SJCRH30 (cell line): ENCODE data around the gene PCBP4. TPM values are rescaled to one million over a fixed set of nuclear protein-coding genes. Genes with fewer than 3 reads are reported as not detected.
"Not testable (repeated sequence)": the region's sequence is repeated elsewhere in the genome, so short reads cannot be mapped to it uniquely, and the experiment has no call there.

ENCODE experiments used
- DNase-seq, 2 experiments: peaks; one replicate each; pipeline ENCODE4 v3.0.0-alpha.2; 2015 to 2020
- H3K27ac ChIP-seq: fragments of 250-450 bp; sonication (Bioruptor Pico); 2 replicates; pipeline ENCODE4 v1.5.1; 2020; ENCODE audit warnings: mild to moderate bottlenecking, moderate library complexity
- H3K27me3 ChIP-seq: fragments of 250-450 bp; sonication (Bioruptor Pico); 2 replicates; pipeline ENCODE4 v1.5.1; 2020; ENCODE audit warnings: mild to moderate bottlenecking, moderate library complexity
- H3K36me3 ChIP-seq: fragments of 250-450 bp; sonication (Bioruptor Pico); 2 replicates; pipeline ENCODE4 v1.5.1; 2020; ENCODE audit warnings: mild to moderate bottlenecking, moderate library complexity
- H3K4me1 ChIP-seq: fragments of 250-450 bp; sonication (Bioruptor Pico); 2 replicates; pipeline ENCODE4 v1.5.1; 2020; ENCODE audit warnings: mild to moderate bottlenecking, moderate library complexity
- H3K4me3 ChIP-seq: fragments of 250-450 bp; sonication (Bioruptor Pico); 2 replicates; pipeline ENCODE4 v1.5.1; 2020; ENCODE audit warnings: mild to moderate bottlenecking, moderate library complexity
- H3K9me3 ChIP-seq: fragments of 250-450 bp; sonication (Bioruptor Pico); replicated peaks from 2 replicates; pipeline ENCODE4 v1.5.1; 2020; ENCODE audit warnings: mild to moderate bottlenecking, moderate library complexity
- total RNA-seq: library from RNA; depleted of rRNA; stranded (reverse); fragments of >200 nt; shearing (Covaris generic); gene quantifications from 2 replicates; pipeline ENCODE4 v1.2.3, GENCODE V29; 2014

The PCBP4 gene
- total RNA-seq, 1 experiment from 2014 or later = 178 TPM

- no peaks in the 10 kb centered on the region for H3K27me3 ChIP-seq
- peak; percentile 71 to 89 for DNase-seq
- peaks cover 41% of the 10 kb centered on the region for H3K4me1 ChIP-seq
- no peak overlapping the region for H3K4me3 ChIP-seq
- H3K36me3 ChIP-seq = no peaks in the 10 kb centered on the region
- no peak overlapping the region for H3K27ac ChIP-seq
- H3K9me3 ChIP-seq = no peaks in the 10 kb centered on the region
Observed at GRCh38 chr3:52001443-52001974, 34.3 kb upstream of the PCBP4 start.

DNA sequence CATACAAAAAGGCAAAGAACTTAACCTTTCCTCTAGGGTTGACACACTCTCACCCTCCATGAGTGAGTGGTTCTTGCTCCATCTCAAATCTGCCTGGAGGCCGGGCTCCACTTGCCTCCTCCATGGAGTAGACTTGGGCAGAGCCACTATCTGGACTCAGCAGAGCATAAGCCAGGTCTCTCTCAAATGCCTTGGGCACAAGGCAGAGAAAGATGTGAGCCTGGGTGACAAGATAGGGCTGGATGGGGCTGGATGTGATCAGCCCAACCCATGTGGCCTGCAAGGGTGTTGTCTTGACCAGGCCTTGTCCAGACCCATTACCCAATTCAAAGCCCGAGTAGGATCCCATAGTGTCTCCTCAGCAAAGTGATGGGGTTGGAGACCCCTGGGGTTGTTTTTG, 32.6 kb upstream of the PCBP4 start:
- no peak overlapping the region for H3K27ac ChIP-seq
- H3K4me1 ChIP-seq = peaks cover 24% of the 10 kb centered on the region
- H3K9me3 ChIP-seq = no peaks in the 10 kb centered on the region
- no peak for DNase-seq
- no peaks in the 10 kb centered on the region for H3K27me3 ChIP-seq
- H3K36me3 ChIP-seq = peaks cover 6% of the 10 kb centered on the region
- no peak overlapping the region for H3K4me3 ChIP-seq

DNA sequence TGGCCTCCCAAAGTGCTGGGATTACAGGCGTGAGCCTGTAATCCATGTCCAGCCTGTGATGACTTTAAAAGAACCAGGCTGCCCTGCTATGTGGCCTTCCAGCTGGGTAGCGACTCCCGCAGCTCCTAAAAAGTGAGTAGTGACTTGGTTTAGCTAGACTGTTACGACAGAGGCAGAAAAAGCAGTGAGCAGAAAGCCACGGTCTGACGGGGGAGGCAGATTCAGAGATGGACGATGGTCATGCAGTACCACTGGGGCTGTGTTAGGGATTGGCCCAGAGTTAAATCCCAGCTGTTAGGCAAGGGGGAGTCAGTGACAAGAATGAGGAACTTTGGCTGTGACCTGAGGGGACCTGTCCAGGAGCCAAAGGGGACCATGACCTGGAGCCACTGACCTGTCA, 31.5 kb upstream of the PCBP4 start:
- DNase-seq = no peak
- Histone ChIP-seq H3K4me1 (peaks cover 25% of the 10 kb centered on the region), H3K9me3 (no peaks in the 10 kb centered on the region), H3K27ac (no peak overlapping the region), H3K4me3 (no peak overlapping the region), H3K27me3 (no peaks in the 10 kb centered on the region), H3K36me3 (peaks cover 16% of the 10 kb centered on the region)

GRCh38 chr3:51997935-51998596, 30.8 kb upstream of the PCBP4 start:
- Histone ChIP-seq H3K4me1 (peaks cover 25% of the 10 kb centered on the region), H3K36me3 (peaks cover 22% of the 10 kb centered on the region), H3K4me3 (no peak overlapping the region), H3K27ac (peak overlapping the region; percentile 45), H3K27me3 (no peaks in the 10 kb centered on the region), H3K9me3 (no peaks in the 10 kb centered on the region)
- DNase-seq = peak; percentile 84 to 93

DNA sequence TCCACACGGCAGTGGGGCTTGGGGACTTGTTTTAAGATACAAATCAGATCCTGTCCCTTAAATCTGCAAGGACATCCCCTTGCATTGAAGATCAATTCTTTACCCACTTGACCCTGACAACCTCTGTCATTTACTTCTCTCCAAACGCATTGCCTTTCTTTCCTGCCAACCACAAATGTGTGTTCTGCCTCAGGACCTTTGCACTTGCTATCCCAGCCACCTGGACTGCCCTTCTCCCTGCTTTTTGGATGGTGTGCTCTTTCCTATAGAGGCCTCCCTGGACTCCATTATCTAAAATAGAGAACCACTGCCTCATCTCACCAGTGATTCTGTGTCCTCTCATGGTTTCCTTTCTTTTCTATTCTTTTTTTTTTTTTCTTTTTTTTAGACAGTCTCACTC, 29.9 kb upstream of the PCBP4 start:
- Histone ChIP-seq H3K36me3 (peaks cover 31% of the 10 kb centered on the region), H3K27ac (peak overlapping the region; percentile 45; the same call in 1 of the 2 replicates), H3K27me3 (no peaks in the 10 kb centered on the region), H3K4me3 (no peak overlapping the region), H3K9me3 (no peaks in the 10 kb centered on the region), H3K4me1 (peaks cover 25% of the 10 kb centered on the region)
- no peak for DNase-seq

DNA sequence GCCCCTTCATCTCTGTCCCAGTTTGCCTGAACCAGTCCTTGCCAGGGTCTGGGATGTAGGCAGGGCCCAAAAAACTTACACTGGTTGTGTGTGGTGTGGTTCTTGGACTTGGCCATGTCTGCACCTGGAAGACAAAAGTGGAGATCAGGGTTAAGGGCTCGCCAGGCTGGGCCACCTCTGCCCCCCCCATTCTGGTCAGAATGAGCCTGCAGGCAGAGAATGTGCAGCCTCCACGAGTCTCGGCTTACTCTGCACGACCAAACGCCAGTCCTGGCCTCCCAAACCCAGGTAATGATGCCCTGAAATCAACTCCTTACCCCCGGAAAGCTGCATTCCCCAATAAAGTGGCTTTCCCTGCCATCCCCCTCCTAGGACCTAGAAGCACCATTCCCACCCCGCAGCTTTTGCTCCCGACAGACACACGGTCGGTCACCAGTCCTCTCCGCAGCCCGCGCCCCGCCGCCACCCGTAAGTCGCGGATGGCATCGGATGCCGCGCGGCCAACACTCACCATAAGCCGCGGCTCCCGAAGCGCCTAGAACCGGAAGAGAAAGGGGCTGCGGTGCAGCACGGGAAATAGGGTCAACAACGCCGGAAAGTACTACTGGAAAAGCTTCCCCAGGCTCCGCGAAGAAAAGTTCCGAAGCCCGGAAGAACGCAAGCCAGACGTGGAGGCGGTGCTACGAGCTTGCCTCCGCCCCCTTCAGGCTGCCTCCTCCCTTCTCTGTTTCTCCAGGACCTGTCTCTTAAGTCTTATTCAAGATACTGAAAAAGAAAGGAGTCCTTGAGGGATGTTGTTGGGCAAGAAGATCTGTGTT, 28.3 kb upstream of the PCBP4 start, which contains the start of gene RPL29:
TSS of gene RPL29 (minus strand) at position 550 of the 818 bp plus-strand sequence. CDS start at position 116, 434 bp downstream.
- Histone ChIP-seq H3K4me3 (peak within 1 kb of the TSS; percentile 89), H3K4me1 (peaks cover 25% of the 10 kb centered on the region), H3K27ac (peak within 1 kb of the TSS; percentile 91), H3K36me3 (peaks cover 34% of the 10 kb centered on the region), H3K9me3 (no peaks in the 10 kb centered on the region), H3K27me3 (no peaks in the 10 kb centered on the region)
- DNase-seq = peak; percentile 92 to 97

- DNase-seq = no peak
- H3K4me3 ChIP-seq = peak overlapping the region; percentile 89
- H3K27ac ChIP-seq = no peak overlapping the region
- no peaks in the 10 kb centered on the region for H3K9me3 ChIP-seq
- H3K4me1 ChIP-seq = peaks cover 25% of the 10 kb centered on the region
- H3K27me3 ChIP-seq = no peaks in the 10 kb centered on the region
- peaks cover 34% of the 10 kb centered on the region for H3K36me3 ChIP-seq
Observed at GRCh38 chr3:51994530-51994929, 27.3 kb upstream of the PCBP4 start.

DNA sequence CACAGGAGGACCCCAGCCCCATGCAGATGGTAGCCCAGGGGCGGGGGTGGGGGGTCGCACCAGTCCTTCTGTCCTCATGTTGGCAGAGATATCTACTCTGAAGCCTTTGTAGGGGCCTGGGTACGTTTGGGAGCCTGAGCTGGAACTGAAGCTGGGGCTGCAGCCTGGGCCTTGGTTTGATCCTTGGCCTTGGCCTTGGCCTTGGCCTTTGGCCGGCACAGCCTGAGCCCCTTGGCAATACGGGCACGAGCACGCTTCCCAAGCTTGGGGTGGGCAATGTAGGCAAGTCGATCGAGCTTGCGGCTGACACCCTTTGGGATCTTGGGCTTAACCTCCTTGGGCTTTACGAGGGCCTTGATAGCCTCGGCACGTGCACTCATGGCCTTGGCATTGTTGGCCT, 26.4 kb upstream of the PCBP4 start:
- not testable (repeated sequence) for H3K27ac ChIP-seq, H3K9me3 ChIP-seq, DNase-seq, H3K27me3 ChIP-seq, H3K4me3 ChIP-seq
- peaks cover 34% of the 10 kb centered on the region for H3K36me3 ChIP-seq
- peaks cover 21% of the 10 kb centered on the region for H3K4me1 ChIP-seq

DNA sequence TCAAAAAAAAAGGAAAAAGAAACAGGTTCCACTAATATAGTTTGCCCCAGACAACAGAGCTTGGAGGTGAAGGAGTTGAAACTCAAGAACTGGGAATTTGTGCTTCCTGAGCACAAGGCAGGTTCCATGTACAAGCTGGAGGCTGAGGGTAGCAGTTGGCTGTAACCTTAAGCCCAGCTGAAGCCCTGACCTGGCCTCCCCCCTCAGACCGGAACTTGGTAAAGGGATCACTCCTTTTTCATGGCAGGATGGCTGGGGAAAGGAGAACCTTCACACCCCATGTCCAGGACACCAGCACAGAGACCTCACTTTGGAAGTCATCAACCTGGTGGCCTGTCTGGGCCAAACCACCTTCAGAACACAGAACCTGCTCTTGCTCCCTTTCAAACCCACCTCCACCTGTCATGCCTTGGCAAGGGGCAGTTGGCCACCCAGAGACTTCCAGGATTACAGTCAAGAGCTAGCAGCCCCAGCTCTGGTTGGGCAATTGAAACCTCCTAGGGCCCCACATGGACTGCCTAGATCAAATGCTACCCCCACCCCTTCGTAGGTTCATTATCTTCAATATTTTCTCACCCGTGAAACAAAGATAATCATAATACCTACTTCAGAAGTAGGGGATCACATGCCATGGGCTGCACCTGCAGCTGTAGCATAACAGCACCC, 24.9 kb upstream of the PCBP4 start:
- no peak overlapping the region for H3K4me3 ChIP-seq
- no peaks in the 10 kb centered on the region for H3K9me3 ChIP-seq
- H3K36me3 ChIP-seq = peaks cover 34% of the 10 kb centered on the region
- H3K4me1 ChIP-seq = peaks cover 8% of the 10 kb centered on the region
- no peak for DNase-seq
- H3K27me3 ChIP-seq = no peaks in the 10 kb centered on the region
- H3K27ac ChIP-seq = no peak overlapping the region

GRCh38 chr3:51990501-51990971, 23.3 kb upstream of the PCBP4 start:
- not testable (repeated sequence) for DNase-seq, H3K4me1 ChIP-seq, H3K27me3 ChIP-seq, H3K27ac ChIP-seq, H3K4me3 ChIP-seq, H3K9me3 ChIP-seq
- H3K36me3 ChIP-seq = peaks cover 34% of the 10 kb centered on the region

DNA sequence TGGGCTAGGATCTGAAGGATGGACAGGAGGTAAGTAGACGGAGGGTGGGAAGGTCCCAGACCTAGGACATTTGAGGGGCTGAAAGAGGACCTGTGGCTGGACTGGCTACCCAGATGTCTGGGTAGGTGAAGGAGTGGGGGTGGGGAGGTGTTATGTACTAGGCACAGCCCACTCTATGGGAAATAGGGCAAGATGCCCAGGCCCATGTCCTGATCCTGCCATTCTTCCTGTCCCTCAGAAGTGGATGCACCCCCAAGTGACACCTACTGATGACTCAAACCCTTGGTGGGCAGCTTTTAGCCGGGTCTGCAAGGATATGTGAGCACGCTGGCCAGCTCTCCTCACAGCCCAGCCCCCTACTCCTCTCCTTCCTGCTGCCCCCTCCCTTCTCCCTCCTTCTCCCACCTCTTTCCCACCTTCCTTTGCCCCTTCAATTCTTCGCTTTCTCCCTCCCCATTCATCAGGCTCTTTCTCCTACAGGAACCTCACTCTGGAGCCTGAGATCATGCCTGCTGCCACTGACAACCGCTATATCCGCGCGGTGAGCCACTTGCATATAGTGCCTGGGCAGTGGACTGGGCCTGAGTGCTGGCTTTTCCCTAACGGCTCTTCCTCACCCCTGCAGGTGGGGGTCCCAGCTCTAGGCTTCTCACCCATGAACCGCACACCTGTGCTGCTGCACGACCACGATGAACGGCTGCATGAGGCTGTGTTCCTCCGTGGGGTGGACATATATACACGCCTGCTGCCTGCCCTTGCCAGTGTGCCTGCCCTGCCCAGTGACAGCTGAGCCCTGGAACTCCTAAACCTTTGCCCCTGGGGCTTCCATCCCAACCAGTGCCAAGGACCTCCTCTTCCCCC, 21.3 kb upstream of the PCBP4 start:
- Histone ChIP-seq H3K4me1 (no peaks in the 10 kb centered on the region; the same call in 1 of the 2 replicates), H3K4me3 (no peak overlapping the region), H3K27me3 (no peaks in the 10 kb centered on the region), H3K9me3 (no peaks in the 10 kb centered on the region), H3K36me3 (peaks cover 16% of the 10 kb centered on the region), H3K27ac (no peak overlapping the region)
- DNase-seq = no peak

DNA sequence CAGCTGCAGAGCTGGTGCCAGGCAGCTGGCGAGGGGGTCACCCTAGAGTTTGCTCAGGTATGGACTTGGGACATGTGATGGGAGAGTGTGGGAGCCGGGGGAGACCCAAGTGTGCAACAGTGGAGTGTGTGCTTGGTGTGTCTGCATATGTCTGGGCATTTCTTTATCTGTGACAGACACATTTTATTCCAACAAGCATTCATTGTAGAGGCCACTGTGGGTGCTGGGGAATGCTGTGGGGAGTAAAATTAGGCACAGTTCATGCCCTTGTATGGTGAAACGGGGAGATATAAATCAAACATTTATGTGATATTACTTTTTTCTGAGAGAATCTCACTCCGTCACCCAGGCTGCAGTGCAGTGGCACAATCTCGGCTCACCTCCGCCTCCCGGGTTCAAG, 20.3 kb upstream of the PCBP4 start:
- Histone ChIP-seq H3K27ac (no peak overlapping the region), H3K27me3 (no peaks in the 10 kb centered on the region), H3K9me3 (no peaks in the 10 kb centered on the region), H3K36me3 (peaks cover 7% of the 10 kb centered on the region), H3K4me1 (no peaks in the 10 kb centered on the region; the same call in 1 of the 2 replicates), H3K4me3 (no peak overlapping the region)
- no peak for DNase-seq

DNA sequence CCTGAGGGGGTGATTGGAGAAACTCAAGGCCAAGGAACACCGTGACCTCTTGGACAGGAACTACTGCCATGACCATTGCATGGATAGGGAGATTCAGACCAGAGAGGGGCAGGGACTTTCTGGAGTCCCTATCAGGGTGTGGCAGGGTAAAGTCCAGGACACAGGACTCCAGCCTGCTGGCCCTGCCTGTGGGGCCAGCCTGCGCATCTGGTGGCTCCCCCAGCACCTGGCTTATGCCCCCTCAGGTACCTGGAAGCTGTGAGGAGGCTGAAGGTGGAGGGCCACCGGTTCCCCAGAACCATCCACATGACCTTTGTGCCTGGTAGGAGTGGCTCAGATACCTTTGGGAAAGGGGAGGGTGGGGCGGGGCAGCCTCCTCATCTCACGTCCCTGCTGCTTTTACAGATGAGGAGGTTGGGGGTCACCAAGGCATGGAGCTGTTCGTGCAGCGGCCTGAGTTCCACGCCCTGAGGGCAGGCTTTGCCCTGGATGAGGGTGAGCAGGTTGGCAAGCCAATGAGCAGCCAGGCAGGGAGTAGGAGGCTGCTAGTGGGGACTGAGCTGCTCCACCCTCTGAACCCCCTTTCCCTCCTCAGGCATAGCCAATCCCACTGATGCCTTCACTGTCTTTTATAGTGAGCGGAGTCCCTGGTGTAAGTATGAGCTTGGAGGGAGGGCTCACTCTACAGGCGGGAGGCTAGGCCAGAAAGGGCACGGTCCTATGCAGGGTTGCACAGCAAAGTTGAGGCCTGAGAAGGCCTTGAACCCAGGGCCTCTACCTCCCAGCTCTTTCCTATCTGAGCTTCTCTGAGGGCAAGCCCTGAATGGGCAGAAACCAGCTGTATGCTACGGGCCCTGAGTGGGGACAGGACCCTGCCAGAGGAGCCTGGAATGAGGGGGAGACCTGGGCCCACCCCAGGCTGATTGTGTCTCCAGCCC, 19.0 kb upstream of the PCBP4 start:
- DNase-seq = no peak

More for the DNA sequence above, 19.0 kb upstream of the PCBP4 start:
- Histone ChIP-seq H3K9me3 (no peaks in the 10 kb centered on the region), H3K27me3 (no peaks in the 10 kb centered on the region), H3K4me1 (peaks cover 3% of the 10 kb centered on the region; the same call in 1 of the 2 replicates), H3K4me3 (no peak overlapping the region), H3K27ac (no peak overlapping the region), H3K36me3 (no peaks in the 10 kb centered on the region)
